Stimulated activated CD8-positive, alpha-beta memory T cell treated with anti-CD3 and anti-CD28 coated beads, Interleukin-4, amount 100 ng/mL, for 1 hour (primary cell): ENCODE data around the gene C2CD3.
"Not testable (repeated sequence)": the region's sequence is repeated elsewhere in the genome, so short reads cannot be mapped to it uniquely, and the experiment has no call there.

Source experiments
- DNase-seq, 2 donors: peaks; one replicate each; pipeline ENCODE4 v3.0.0-alpha.2; 2020; ENCODE audit warnings: low read depth in 2 of 2, low spot score in 1 of 2

Gene C2CD3

DNA sequence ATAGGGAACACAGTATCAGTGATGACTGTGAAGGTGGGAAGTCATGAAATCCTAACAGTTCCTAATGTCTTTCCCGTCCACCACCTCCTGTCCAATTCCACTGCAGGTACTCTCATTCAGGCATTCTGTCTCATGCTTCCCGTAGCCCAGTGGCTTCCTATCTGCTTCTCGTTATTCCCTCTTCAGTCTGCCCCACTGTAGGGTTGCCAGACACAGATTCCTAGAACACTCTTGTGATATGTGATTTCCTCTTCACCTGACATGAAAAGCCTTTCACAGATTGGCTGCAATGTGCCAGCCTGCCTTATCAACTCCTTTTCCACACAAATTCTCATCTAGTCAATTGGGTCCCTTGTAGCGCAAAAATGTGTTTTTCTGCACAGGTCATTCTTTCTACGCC is 49.0 kb downstream of the C2CD3 start:
- no peak for DNase-seq

DNA sequence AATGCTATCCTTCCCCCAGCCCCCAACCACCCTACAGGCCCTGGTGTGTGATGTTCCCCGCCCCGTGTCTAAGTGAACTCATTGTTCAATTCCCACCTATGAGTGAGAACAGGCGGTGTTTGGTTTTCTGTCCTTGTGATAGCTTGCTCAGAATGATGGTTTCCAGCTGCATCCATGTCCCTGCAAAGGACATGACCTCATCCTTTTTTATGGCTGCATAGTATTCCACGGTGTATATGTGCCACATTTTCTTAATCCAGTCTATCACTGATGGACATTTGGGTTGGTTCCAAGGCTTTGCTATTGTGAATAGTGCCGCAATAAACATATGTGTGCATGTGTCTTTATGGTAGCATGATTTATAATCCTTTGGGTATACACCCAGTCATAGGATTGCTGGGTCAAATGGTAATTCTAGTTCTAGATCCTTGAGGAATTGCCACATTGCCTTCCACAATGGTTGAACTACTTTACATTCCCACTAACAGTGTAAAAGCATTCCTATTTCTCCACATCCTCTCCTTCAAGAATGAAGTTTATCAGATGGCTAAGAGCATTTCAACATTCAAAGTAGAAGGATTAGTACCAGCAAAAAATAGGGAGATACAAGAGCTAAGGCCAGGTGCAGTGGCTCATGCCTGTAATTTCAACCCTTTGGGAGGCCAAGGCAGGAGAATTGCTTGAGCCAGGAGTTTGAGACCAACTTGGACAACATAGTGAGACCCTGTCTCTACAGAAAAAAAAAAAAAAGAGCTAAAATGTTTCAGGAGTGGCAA is 50.4 kb downstream of the C2CD3 start:
- not testable (repeated sequence) for DNase-seq

GRCh38 chr11:74116719-74117118 is 54.1 kb downstream of the C2CD3 start:
- no peak for DNase-seq

- no peak for DNase-seq
Observed at GRCh38 chr11:74112877-74113276, 57.9 kb downstream of the C2CD3 start.

GRCh38 chr11:74106124-74106523 is 64.7 kb downstream of the C2CD3 start:
- no peak for DNase-seq

GRCh38 chr11:74102321-74102720 is 68.5 kb downstream of the C2CD3 start:
- no peak for DNase-seq

GRCh38 chr11:74100735-74101134 is 70.1 kb downstream of the C2CD3 start:
- DNase-seq, result no peak

DNA sequence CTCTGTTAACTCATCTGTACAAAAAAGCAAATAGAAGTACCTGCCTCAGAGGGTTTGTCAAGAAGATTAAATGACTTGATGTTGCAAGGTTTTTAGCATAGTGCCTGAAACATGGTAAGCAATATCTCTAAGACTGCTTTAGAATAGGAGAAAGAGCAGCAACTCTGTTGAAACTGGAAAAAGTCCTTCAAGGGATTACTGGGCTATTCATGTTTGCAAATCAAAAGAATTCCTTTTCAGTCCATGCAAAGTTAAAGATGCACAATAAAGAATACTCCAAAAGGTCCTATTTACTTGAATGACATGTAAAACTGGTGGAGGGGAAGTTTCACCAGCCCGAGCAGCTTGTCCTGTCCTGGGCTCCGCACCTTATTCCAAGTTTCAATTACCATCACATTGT is 70.6 kb downstream of the C2CD3 start:
- DNase-seq, result no peak

GRCh38 chr11:74097686-74098237 is 73.0 kb downstream of the C2CD3 start:
- no peak for DNase-seq

DNA sequence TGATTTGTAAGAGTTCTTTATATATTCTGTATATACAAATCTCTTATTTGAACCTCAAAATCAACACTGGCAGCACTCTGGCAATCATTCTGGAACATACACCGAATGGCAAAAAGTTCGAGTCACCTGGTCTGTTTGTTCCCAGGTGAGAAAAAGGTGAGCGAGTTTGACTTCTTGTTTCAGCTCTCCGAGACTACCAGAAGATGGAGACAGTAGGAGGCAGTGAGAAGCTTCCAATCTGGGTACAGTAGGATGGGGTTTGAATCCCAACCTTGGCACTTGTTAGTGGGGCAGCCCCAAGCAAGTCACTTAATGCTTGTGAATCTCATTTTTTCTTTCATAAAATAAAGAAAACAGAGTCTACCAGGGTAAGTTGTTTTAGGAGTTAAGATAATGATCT is 76.4 kb downstream of the C2CD3 start:
- DNase-seq, result no peak

DNA sequence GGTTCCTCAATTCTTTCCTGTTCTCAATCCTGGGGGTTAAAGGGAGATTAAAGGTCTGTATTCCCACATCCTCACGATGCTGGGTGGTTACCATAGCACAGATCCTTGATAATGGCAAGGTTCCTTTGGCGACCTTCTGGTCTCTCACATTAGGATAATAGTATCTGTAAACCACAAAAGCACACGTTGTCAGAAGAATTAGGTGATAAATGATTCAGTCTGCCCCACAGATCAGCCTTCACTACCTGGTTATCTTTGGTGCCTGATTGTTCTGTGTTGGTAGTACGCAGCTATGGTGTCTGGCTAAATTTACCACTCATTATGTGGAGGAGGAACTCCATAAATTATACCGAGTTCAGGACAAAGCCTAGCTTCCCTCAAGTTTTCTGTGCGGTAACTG is 78.4 kb downstream of the C2CD3 start:
- no peak for DNase-seq

DNA sequence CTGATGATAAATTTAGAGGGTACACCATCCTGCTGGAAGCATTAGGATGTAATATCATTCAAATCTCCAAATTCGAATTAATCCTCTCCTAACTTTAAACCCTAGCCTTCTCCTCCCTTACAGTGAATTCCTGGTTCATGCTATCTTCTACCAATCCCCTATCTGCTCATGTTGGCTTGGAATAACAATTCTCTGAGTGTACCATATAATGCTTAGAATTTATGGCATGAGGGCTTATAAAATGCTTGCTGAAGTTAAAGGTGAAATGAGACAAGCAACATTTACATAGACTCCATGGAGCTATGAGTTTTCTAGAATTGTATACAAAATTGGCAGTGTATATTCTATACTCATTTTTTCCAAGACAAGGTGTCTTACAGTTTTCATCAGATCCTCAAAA is 79.3 kb downstream of the C2CD3 start:
- no peak for DNase-seq

DNA sequence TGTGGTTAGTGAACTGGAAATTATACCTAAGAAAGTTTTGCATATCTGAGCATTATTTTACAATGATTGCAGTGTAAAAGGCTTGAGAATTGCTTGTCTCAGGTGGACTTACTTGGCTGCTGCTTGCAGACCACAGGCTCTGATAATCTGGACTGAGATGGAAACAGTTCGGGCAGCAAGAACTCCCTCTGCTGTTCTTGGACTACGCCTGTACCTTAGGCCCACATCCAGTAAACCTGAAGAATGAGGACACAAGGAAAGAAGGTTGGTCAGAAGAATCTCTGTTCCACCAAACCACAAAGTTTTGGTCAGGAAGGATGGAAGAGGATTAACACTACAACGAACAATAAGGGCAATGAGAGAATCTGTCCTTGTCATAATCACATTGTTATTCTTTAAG is 80.1 kb downstream of the C2CD3 start:
- no peak for DNase-seq

DNA sequence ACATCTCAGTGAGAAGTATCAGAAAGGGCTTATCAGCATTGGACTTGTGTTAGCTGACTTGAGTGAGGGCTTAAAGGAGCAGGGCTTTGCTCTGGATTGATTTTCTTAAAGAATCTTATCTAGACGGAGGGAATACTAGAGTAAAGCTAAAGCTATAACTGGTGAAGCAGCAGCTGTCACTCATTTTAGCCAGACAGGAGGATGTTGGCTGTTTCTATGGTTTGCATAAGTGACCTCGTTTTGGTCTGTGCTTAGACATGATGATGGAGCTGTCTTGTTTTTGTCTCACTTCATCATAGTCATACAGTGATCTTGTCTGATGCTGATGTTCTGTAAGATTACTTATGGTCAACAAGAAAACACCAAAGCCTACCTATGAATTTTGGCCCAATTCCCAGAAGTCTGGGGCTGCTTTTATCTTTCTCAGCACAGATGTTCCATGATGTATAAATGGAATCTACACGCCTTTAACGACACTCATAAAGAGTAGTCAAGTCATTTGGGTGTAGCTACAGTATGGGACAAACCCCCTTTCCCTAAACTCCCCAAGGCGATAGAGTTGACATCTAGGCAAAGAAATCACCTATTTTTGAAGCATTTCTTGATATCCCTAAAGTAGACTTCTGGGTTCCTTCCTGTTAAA is 84.4 kb downstream of the C2CD3 start:
- no peak for DNase-seq

DNA sequence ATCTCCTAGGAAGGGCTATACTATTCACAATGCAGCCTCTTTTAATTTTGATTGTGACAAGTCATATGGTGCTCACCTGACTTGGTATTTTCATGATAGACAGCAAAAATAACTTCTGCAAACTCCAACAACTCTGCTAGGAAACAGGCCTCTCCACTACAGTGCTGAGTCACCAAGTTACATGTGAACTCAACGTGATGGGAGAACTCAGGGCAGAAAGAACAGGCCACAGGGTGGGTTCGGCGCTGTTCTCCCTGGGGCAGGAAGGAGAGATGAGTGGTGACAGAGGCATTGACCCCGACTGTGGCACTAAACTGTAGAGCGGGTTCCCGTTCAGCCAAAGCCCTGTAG is 85.3 kb downstream of the C2CD3 start:
- DNase-seq, result no peak

DNA sequence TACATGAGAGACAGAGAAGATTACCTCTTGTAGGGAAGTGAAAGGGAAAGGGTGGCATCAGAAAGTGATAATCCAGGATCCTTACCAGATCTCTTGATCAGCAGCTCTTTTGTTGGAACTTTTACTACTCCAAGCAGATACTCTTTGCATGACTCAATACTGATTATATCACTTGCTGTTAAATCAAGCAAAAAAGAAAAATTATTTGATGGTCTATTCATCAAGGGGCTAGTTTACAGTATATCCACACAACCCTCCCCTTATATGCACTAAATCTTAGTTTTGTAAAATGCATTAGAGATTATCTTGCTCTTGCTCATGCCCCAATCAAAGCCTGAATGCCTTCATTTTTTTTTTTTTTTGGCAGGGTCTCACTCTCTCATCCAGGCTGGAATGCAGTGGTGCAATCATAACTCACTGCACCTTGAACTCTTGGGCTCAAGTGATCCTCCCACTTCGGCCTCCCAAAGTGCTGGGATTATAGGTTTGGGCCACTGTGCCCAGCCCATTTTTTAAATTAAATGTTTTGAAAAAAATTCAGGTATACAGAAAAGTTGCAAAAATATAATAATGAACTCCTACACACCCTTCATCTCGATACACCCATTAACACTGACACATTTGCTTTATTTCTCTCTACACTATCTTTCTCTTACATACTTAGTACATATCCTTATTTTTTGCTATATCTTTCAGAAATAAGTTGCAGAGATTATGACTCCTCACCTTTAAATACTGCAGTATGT is 85.8 kb downstream of the C2CD3 start:
- no peak for DNase-seq

GRCh38 chr11:74083927-74084326 is 86.9 kb downstream of the C2CD3 start:
- DNase-seq, result not testable (repeated sequence)

DNA sequence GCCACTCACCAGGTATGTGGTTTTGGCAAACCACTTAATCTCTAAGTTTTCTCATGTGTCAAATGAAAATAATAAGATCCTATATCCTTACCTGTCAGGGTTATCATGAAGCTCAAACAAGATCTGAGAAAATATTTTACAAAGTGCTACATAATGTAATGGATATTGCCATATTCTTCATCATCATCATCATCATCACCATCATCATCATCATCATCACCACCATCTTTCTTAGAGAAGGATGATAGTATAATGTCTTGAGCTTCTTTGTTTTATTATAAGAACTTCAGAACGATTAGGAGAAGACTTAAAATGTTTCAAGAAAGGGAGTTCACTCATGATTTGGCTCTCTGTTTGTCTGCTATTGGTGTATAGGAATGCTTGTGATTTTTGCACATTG is 89.4 kb downstream of the C2CD3 start:
- DNase-seq, result no peak

DNA sequence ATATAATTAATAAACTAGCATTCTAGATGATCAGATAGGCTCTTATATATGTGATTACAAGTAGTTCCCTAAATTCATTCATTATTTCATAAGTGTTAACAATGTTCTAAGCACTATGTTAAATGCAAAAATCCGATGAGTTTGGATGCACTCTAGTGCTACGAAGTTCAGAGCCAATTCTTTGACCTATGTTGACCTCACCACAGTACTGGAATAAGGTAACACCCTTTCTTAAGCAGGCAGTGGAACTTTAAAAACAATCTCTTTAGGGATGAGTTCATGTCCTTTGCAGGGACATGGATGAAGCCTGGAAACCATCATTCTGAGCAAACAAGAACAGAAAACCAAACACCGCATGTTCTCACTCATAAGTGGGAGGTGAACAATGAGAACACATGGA is 93.6 kb downstream of the C2CD3 start:
- no peak for DNase-seq

GRCh38 chr11:74072721-74073120 is 98.1 kb downstream of the C2CD3 start:
- no peak for DNase-seq

- no peak for DNase-seq
Observed at GRCh38 chr11:74072286-74072685, 98.5 kb downstream of the C2CD3 start.
